MM.1S (cell line): ENCODE data around the gene BPTF.

ENCODE experiments used
- DNase-seq: peaks from one replicate; pipeline ENCODE4 v3.0.0-alpha.2; 2015
- H2AFZ ChIP-seq: fragments of 300-600 bp; sonication (generic); 2 replicates; pipeline ENCODE4 v1.6.0; 2016; ENCODE audit warnings: antibody characterized with exemption, low read length
- H3F3A ChIP-seq: fragments of 300-600 bp; sonication (generic); 2 replicates; pipeline ENCODE4 v1.6.1; 2016; ENCODE audit warnings: mild to moderate bottlenecking, antibody characterized with exemption, low read length, moderate library complexity, mixed read lengths; ENCODE audit not compliant: insufficient read depth
- H3K27ac ChIP-seq: fragments of 300-600 bp; sonication (generic); 2 replicates; pipeline ENCODE4 v1.5.1; 2016; ENCODE audit warnings: mild to moderate bottlenecking, low read length
- H3K27me3 ChIP-seq: fragments of 300-600 bp; sonication (generic); replicated peaks from 2 replicates; pipeline ENCODE4 v1.6.0; 2016; ENCODE audit warnings: low read length; ENCODE audit not compliant: insufficient read depth
- H3K36me3 ChIP-seq: fragments of 300-600 bp; sonication (generic); replicated peaks from 2 replicates; pipeline ENCODE4 v1.6.1; 2016; ENCODE audit warnings: mild to moderate bottlenecking, low read length, mixed read lengths; ENCODE audit not compliant: insufficient read depth
- H3K4me1 ChIP-seq: fragments of 300-600 bp; sonication (generic); 2 replicates; pipeline ENCODE4 v1.6.1; 2016; ENCODE audit warnings: low read length, mixed read lengths
- H3K4me2 ChIP-seq: fragments of 300-600 bp; sonication (generic); 2 replicates; pipeline ENCODE4 v1.6.0; 2016; ENCODE audit warnings: low read depth, low read length
- H3K4me3 ChIP-seq: fragments of 300-600 bp; sonication (generic); 2 replicates; pipeline ENCODE4 v1.5.1; 2016; ENCODE audit warnings: low read length, mixed read lengths
- H3K79me2 ChIP-seq: fragments of 300-600 bp; sonication (generic); 2 replicates; pipeline ENCODE4 v1.6.1; 2016; ENCODE audit warnings: mixed run types, low read length, mixed read lengths
- H3K9ac ChIP-seq: fragments of 300-600 bp; sonication (generic); 2 replicates; pipeline ENCODE4 v1.6.1; 2016; ENCODE audit warnings: low read length, mixed read lengths
- H3K9me2 ChIP-seq: fragments of 300-600 bp; sonication (generic); replicated peaks from 2 replicates; pipeline ENCODE4 v1.6.1; 2016; ENCODE audit warnings: mild to moderate bottlenecking, low read length, mixed read lengths; ENCODE audit not compliant: insufficient read depth
- H3K9me3 ChIP-seq: fragments of 300-600 bp; sonication (generic); replicated peaks from 2 replicates; pipeline ENCODE4 v1.6.1; 2016; ENCODE audit warnings: mild to moderate bottlenecking, low read length, mixed read lengths; ENCODE audit not compliant: insufficient read depth
- H4K20me1 ChIP-seq: fragments of 300-600 bp; sonication (generic); 2 replicates; pipeline ENCODE4 v1.6.1; 2016; ENCODE audit warnings: mild to moderate bottlenecking, low read length, moderate library complexity, mixed read lengths; ENCODE audit not compliant: insufficient read depth
- EZH2 ChIP-seq: fragments of 300-600 bp; sonication (generic); optimal IDR thresholded peaks from 2 replicates; pipeline ENCODE3; 2017; ENCODE audit warnings: low read depth, mild to moderate bottlenecking, antibody characterized with exemption, low read length, mixed read lengths
- EZH2phosphoT487 ChIP-seq: fragments of 300-600 bp; sonication (generic); IDR thresholded peaks from 2 replicates; pipeline ENCODE4 v1.6.1; 2018; ENCODE audit warnings: antibody characterized with exemption, low read length
- TF ChIP-seq, protein P1 (sequence below): fragments of 300-600 bp; sonication (generic); IDR thresholded peaks from 2 replicates; pipeline ENCODE4 v1.5.1; 2016; ENCODE audit warnings: antibody characterized with exemption, low read length, mixed read lengths

The BPTF gene

DNA sequence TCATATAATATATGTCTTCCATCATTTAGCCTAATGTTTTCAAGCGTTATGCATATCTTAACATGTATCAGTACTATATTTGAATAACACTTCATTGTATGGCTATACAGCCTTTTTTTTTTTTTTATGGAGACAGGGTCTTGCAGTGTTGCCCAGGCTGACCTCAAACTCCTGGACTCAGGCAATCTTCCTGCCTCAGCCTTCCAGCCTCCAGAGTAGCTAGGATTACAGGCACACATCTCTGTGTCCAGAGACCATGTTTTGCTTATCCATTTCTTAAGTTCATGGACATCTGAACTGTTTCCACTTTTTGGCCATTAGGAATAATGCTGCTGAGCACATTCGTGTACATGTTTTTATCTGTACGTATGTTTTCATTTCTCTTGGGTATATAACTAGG is 7.8 kb downstream of the BPTF start:
- H3K9me2 ChIP-seq: no peaks in the 10 kb centered on the region
- H3K27ac ChIP-seq: no peak overlapping the region
- H3K36me3 ChIP-seq: no peaks in the 10 kb centered on the region
- H3K4me3 ChIP-seq: no peak overlapping the region
- no peak overlapping the region for H2AFZ ChIP-seq
- H3K9ac ChIP-seq: no peak overlapping the region
- TF ChIP-seq EZH2phosphoT487 (no peak), EZH2 (no peak)
- TF ChIP-seq, protein P1, sequence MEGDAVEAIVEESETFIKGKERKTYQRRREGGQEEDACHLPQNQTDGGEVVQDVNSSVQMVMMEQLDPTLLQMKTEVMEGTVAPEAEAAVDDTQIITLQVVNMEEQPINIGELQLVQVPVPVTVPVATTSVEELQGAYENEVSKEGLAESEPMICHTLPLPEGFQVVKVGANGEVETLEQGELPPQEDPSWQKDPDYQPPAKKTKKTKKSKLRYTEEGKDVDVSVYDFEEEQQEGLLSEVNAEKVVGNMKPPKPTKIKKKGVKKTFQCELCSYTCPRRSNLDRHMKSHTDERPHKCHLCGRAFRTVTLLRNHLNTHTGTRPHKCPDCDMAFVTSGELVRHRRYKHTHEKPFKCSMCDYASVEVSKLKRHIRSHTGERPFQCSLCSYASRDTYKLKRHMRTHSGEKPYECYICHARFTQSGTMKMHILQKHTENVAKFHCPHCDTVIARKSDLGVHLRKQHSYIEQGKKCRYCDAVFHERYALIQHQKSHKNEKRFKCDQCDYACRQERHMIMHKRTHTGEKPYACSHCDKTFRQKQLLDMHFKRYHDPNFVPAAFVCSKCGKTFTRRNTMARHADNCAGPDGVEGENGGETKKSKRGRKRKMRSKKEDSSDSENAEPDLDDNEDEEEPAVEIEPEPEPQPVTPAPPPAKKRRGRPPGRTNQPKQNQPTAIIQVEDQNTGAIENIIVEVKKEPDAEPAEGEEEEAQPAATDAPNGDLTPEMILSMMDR: no peak
- no peaks in the 10 kb centered on the region for H3K9me3 ChIP-seq
- H4K20me1 ChIP-seq: peaks cover 17% of the 10 kb centered on the region
- H3K27me3 ChIP-seq: no peaks in the 10 kb centered on the region
- H3F3A ChIP-seq: no peaks in the 10 kb centered on the region
- no peaks in the 10 kb centered on the region for H3K4me1 ChIP-seq
- DNase-seq: no peak
- peaks cover 100% of the 10 kb centered on the region for H3K79me2 ChIP-seq
- no peak overlapping the region for H3K4me2 ChIP-seq

DNA sequence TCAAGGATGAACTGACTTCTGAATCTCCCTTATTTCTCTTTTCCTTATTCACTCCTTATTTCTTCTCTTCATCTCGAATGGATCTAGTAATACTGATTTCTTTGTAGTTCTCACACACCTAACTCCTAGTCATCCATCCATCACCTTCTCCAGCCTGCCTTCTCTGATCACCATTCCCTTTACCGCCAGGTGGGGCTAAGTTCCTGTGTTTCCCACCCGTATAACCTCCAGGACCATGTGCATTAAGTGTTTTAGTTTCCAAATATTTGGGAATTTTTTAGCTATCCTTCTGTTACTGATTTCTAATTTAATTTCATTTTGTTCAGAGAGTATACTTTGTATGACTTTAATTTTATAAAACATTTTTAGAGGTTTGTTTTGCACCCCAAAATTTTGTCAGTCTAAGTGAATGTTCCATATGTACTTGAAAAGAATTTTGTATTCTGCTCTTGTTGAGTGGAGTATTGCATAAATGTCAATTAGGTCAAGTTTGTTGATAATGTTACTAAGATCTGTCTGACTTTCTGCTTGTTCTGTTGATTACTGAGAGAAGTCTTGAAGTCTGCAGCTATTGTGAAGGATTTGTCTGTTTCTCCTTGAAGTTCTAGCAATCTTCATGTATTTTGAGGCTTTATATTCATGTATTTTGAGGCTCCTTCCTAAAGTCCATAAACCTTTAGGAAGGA is 8.8 kb downstream of the BPTF start:
- H3K79me2 ChIP-seq: peaks cover 100% of the 10 kb centered on the region
- no peak overlapping the region for H3K4me3 ChIP-seq
- TF ChIP-seq EZH2 (no peak), EZH2phosphoT487 (no peak)
- TF ChIP-seq, protein P1: no peak
- no peaks in the 10 kb centered on the region for H3K9me2 ChIP-seq
- no peaks in the 10 kb centered on the region for H3K4me1 ChIP-seq
- H4K20me1 ChIP-seq: peaks cover 17% of the 10 kb centered on the region
- H3K36me3 ChIP-seq: no peaks in the 10 kb centered on the region
- no peak overlapping the region for H3K27ac ChIP-seq
- no peaks in the 10 kb centered on the region for H3F3A ChIP-seq
- H3K9me3 ChIP-seq: no peaks in the 10 kb centered on the region
- no peaks in the 10 kb centered on the region for H3K27me3 ChIP-seq
- no peak overlapping the region for H2AFZ ChIP-seq
- no peak overlapping the region for H3K4me2 ChIP-seq
- DNase-seq: no peak
- no peak overlapping the region for H3K9ac ChIP-seq

DNA sequence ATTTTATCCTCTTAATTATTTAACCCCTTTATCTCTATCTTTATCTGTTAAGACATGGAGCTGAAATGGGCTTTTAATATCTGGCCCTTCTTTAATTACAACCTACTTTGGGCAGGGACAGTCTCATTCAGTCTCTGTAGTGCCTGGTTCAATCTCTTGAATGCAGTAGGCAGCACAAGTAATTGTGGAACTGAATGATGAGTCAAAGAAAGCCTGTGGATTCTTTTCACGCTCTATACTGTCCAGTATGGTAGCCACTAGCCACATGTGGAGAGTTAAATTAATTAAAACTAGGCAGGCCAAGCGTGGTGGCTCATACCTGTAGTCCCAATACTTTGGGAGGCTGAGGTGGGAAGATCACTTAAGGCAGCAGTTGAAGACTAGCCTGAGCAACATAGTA is 9.3 kb downstream of the BPTF start:
- H3K4me1 ChIP-seq: no peaks in the 10 kb centered on the region
- H3K27me3 ChIP-seq: no peaks in the 10 kb centered on the region
- H4K20me1 ChIP-seq: peaks cover 17% of the 10 kb centered on the region
- TF ChIP-seq, protein P1: no peak
- TF ChIP-seq EZH2 (no peak), EZH2phosphoT487 (no peak)
- no peaks in the 10 kb centered on the region for H3K36me3 ChIP-seq
- DNase-seq: no peak
- no peaks in the 10 kb centered on the region for H3K9me3 ChIP-seq
- no peak overlapping the region for H3K9ac ChIP-seq
- no peaks in the 10 kb centered on the region for H3K9me2 ChIP-seq
- no peak overlapping the region for H3K4me2 ChIP-seq
- no peak overlapping the region for H3K27ac ChIP-seq
- no peaks in the 10 kb centered on the region for H3F3A ChIP-seq
- H2AFZ ChIP-seq: no peak overlapping the region
- H3K4me3 ChIP-seq: no peak overlapping the region
- peaks cover 100% of the 10 kb centered on the region for H3K79me2 ChIP-seq
